SK-N-MC (cell line): ENCODE data around the gene MYOF.

Source experiments
- EZH2 ChIP-seq: fragments of 200-600 bp; sonication (generic); IDR thresholded peaks from one replicate; pipeline ENCODE4 v1.6.1; 2017; ENCODE audit warnings: antibody characterized with exemption
- POLR2AphosphoS5 ChIP-seq: IDR thresholded peaks from 2 replicates; pipeline ENCODE4 v1.6.1; 2012; ENCODE audit warnings: mild to moderate bottlenecking, low read depth, low read length, borderline replicate concordance

DNA sequence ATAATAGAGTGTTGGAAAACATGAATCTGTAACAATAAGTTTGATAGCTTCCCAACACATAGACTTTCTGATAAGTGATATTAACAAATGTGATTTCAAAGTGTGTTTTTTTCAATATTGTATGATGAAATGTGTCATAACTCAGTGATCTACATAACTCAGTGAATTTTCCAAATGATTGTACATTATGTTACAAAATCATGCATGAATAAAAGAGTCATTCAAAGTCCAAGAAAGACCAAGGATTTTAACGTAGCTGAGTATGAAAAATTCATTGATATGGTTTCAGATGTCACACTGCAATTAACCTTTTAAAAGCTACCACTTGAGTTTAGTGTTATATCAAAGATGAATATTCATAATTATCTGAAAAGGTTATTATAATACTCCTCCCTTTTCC, 111.2 kb downstream of the MYOF start:
- TF ChIP-seq EZH2 (no peak), POLR2AphosphoS5 (no peak)
